K562 (cell line): ENCODE data around the gene CCDC97. TPM values are rescaled to one million over a fixed set of nuclear protein-coding genes. Genes with fewer than 3 reads are reported as not detected.

Source experiments
- ATF1 ChIP-seq, 2 experiments: fragments of 450-650 bp in 1 of 2; IDR thresholded peaks; 2 replicates each; pipeline ENCODE4 v1.6.1; 2016; ENCODE audit warnings: missing compliant biosample characterization in 1 of 2, missing genetic modification characterization in 1 of 2
- BRCA1 ChIP-seq, 2 experiments: fragments of 450-650 bp in 1 of 2; sonication (generic) in 1 of 2; formaldehyde crosslinking in 1 of 2; IDR thresholded peaks; 2 replicates each; pipeline versions ENCODE4 v1.5.0 to v1.6.1; 2017 to 2020; ENCODE audit warnings: mild to moderate bottlenecking in 1 of 2, missing genetic modification reagents in 1 of 2
- CBFB ChIP-seq: sonication (generic); formaldehyde crosslinking; IDR thresholded peaks from 2 replicates; pipeline ENCODE4 v1.4.0; 2020; ENCODE audit warnings: mild to moderate bottlenecking, missing genetic modification reagents
- CREB1 ChIP-seq, 2 experiments: sonication (generic) in 1 of 2; formaldehyde crosslinking in 1 of 2; IDR thresholded peaks; 2 replicates each; pipeline versions ENCODE4 v1.6.1 to v1.8.0; 2012 to 2022; ENCODE audit warnings: inconsistent platforms in 1 of 2, mild to moderate bottlenecking in 1 of 2, missing genetic modification reagents in 1 of 2, moderate library complexity in 1 of 2
- CREBBP ChIP-seq: IDR thresholded peaks from one replicate; pipeline ENCODE4 v1.6.1; 2012; ENCODE audit warnings: low read depth, mild to moderate bottlenecking, control low read depth, inconsistent platforms, low read length
- CREM ChIP-seq: IDR thresholded peaks from 2 replicates; pipeline ENCODE4 v1.6.1; 2014; ENCODE audit warnings: antibody characterized with exemption, low read depth
- ETS2 ChIP-seq: IDR thresholded peaks from 2 replicates; pipeline ENCODE4 v1.6.1; 2016; ENCODE audit warnings: borderline replicate concordance, missing genetic modification characterization, mild to moderate bottlenecking, moderate library complexity, missing compliant biosample characterization; ENCODE audit not compliant: poor library complexity, severe bottlenecking
- FOS ChIP-seq: IDR thresholded peaks from 3 replicates; pipeline ENCODE4 v1.6.1; 2011; ENCODE audit not compliant: insufficient read length; ENCODE audit errors: extremely low read depth
- GABPA ChIP-seq: fragments of 200-800 bp; sonication (Bioruptor generic); conservative IDR thresholded peaks from 2 replicates; pipeline ENCODE4 v1.6.1; 2016; ENCODE audit warnings: low read depth, missing genetic modification characterization, missing compliant biosample characterization
- GABPB1 ChIP-seq: sonication (generic); formaldehyde crosslinking; IDR thresholded peaks from 2 replicates; pipeline ENCODE4 v1.8.0; 2022; ENCODE audit warnings: mild to moderate bottlenecking, missing genetic modification reagents
- KDM2B ChIP-seq: fragments of 250-450 bp; sonication (Bioruptor Pico); IDR thresholded peaks from 2 replicates; pipeline ENCODE4 v1.8.0; 2021; ENCODE audit warnings: mild to moderate bottlenecking, moderate library complexity
- LEF1 ChIP-seq: fragments of 450-650 bp; IDR thresholded peaks from 2 replicates; pipeline ENCODE4 v1.6.1; 2016; ENCODE audit warnings: mild to moderate bottlenecking
- MAZ ChIP-seq, 2 experiments: fragments of 450-650 bp in 1 of 2; sonication (generic) in 1 of 2; formaldehyde crosslinking; IDR thresholded peaks in 1 of 2; conservative IDR thresholded peaks in 1 of 2; 2 replicates each; pipeline versions ENCODE4 v1.4.0 to v1.5.0; 2020; ENCODE audit warnings: mild to moderate bottlenecking in 1 of 2, missing genetic modification reagents in 1 of 2
- MBD2 ChIP-seq: sonication (generic); IDR thresholded peaks from 2 replicates; pipeline ENCODE4 v1.6.1; 2016; ENCODE audit warnings: low read depth, borderline replicate concordance
- NCOR1 ChIP-seq: fragments of 450-650 bp; IDR thresholded peaks from 2 replicates; pipeline ENCODE4 v1.6.1; 2016; ENCODE audit warnings: mild to moderate bottlenecking, moderate library complexity
- NFATC3 ChIP-seq: fragments of 450-650 bp; IDR thresholded peaks from 2 replicates; pipeline ENCODE4 v1.6.1; 2017; ENCODE audit warnings: mild to moderate bottlenecking
- PHF21A ChIP-seq: fragments of 450-650 bp; IDR thresholded peaks from 2 replicates; pipeline ENCODE4 v1.6.1; 2017; ENCODE audit warnings: low read depth, borderline replicate concordance
- PKNOX1 ChIP-seq: fragments of 450-650 bp; IDR thresholded peaks from 2 replicates; pipeline ENCODE4 v1.6.1; 2016
- POLR2H ChIP-seq: IDR thresholded peaks from 2 replicates; pipeline ENCODE4 v1.6.1; 2016; ENCODE audit warnings: missing genetic modification characterization, low read depth, mild to moderate bottlenecking, control low read depth, missing compliant biosample characterization, moderate library complexity
- RBM25 ChIP-seq: fragments of 200-400 bp; formaldehyde crosslinking; IDR thresholded peaks from 2 replicates; pipeline ENCODE4 v1.6.1; 2018; ENCODE audit warnings: low read length, low read depth, moderate library complexity; ENCODE audit not compliant: severe bottlenecking
- RFX1 ChIP-seq: fragments of 450-650 bp; IDR thresholded peaks from 2 replicates; pipeline ENCODE4 v1.6.1; 2016; ENCODE audit warnings: mild to moderate bottlenecking, moderate library complexity
- RHOXF2B ChIP-seq: fragments of 250-450 bp; sonication (Bioruptor Pico); conservative IDR thresholded peaks from 2 replicates; pipeline ENCODE4 v1.5.1; 2021
- TBP ChIP-seq: optimal IDR thresholded peaks from 2 replicates; pipeline ENCODE3; 2011; ENCODE audit warnings: low read depth, low read length, improper control_type of control experiment
- ZNF217 ChIP-seq: sonication (generic); formaldehyde crosslinking; IDR thresholded peaks from 2 replicates; pipeline ENCODE4 v1.8.0; 2022; ENCODE audit warnings: mild to moderate bottlenecking, missing genetic modification reagents
- ZNF24 ChIP-seq: fragments of 450-650 bp; IDR thresholded peaks from 2 replicates; pipeline ENCODE4 v1.6.1; 2016
- ZNF449 ChIP-seq: fragments of 250-450 bp; sonication (Bioruptor Pico); IDR thresholded peaks from 2 replicates; pipeline ENCODE4 v1.8.0; 2022; ENCODE audit warnings: moderate library complexity, mild to moderate bottlenecking, inconsistent platforms
- ZNF766 ChIP-seq: fragments of 200-800 bp; sonication (Bioruptor generic); conservative IDR thresholded peaks from 2 replicates; pipeline ENCODE4 v1.6.1; 2016; ENCODE audit warnings: missing genetic modification characterization, missing compliant biosample characterization
- ZNF785 ChIP-seq: fragments of 250-450 bp; sonication (Bioruptor Pico); IDR thresholded peaks from 2 replicates; pipeline ENCODE4 v1.4.0; 2020; ENCODE audit warnings: mild to moderate bottlenecking
- polyA plus RNA-seq, 8 experiments: library from polyadenylated mRNA; depleted of rRNA in 4 of 8; stranded (reverse) in 5 of 8; unstranded in 3 of 8; fragments of >200 nt; fragmentation: Nextera tagmentation in 2 of 8; fragmentation: Illumina TruSeq in 1 of 8; extraction: Ambion mirVana in 2 of 8; extraction: Trizol in 1 of 8; gene quantifications; 2 replicates each; pipeline versions ENCODE4 v1.2.1 to v1.2.3, GENCODE V29; 2011 to 2014; ENCODE audit warnings: inconsistent platforms in 1 of 8, missing spikeins in 1 of 8
- total RNA-seq, 7 experiments: library from RNA; depleted of rRNA in 6 of 7; stranded (reverse); fragments of >200 nt in 6 of 7; fragmentation: Illumina TruSeq in 2 of 7; extraction: Trizol in 2 of 7; gene quantifications; 2 replicates each; pipeline versions ENCODE4 v1.2.1 to v1.2.3, GENCODE V29; 2011 to 2021; ENCODE audit warnings: low replicate concordance in 1 of 7

Gene CCDC97
- total and polyA plus RNA-seq, 9 of the 15 experiments (the other 6 are each of a cell fraction or from before 2014, with no cell fraction given) = 0.60 to 16.5 (median 7.0) TPM

- peak; percentile 93 for TF ChIP-seq PKNOX1
- TF ChIP-seq NCOR1 = peak; percentile 24; the same call in 1 of the 2 replicates
- peak; percentile 66; the same call in 1 of the 2 replicates for TF ChIP-seq POLR2H (tag)
- no peak for TF ChIP-seq RHOXF2B (CRISPR knock-in tag)
- TF ChIP-seq ZNF766 (CRISPR knock-in tag) = peak; percentile 66
- peak; percentile 70 for TF ChIP-seq TBP
- TF ChIP-seq MAZ (CRISPR knock-in tag; conservative IDR thresholded peaks at IDR 0.05 in 1 of 2, IDR thresholded peaks at IDR 0.05 in 1 of 2) = peak; percentile 99
- TF ChIP-seq GABPA = peak; percentile 95
- TF ChIP-seq MBD2 = peak; percentile 99
- TF ChIP-seq PHF21A = peak; percentile 62; the same call in 1 of the 2 replicates
- peak; percentile 98 for TF ChIP-seq RBM25
- TF ChIP-seq NFATC3 = no peak
- no peak for TF ChIP-seq RFX1
- peak; percentile 89 for TF ChIP-seq LEF1
- TF ChIP-seq ETS2 = no peak
- TF ChIP-seq GABPB1 (CRISPR knock-in tag) = peak; percentile 74
- no peak for TF ChIP-seq BRCA1 (IDR thresholded peaks at IDR 0.05)
- TF ChIP-seq BRCA1 (CRISPR knock-in tag; IDR thresholded peaks at IDR 0.05) = no peak
- TF ChIP-seq CREM = peak; percentile 92
- no peak for TF ChIP-seq ZNF217 (CRISPR knock-in tag)
- TF ChIP-seq ZNF24 = peak; percentile 55; the same call in 1 of the 2 replicates
- TF ChIP-seq CBFB (CRISPR knock-in tag) = no peak
- no peak for TF ChIP-seq ZNF449 (CRISPR knock-in tag)
- no peak for TF ChIP-seq ZNF785 (CRISPR knock-in tag)
- TF ChIP-seq CREBBP = no peak
- TF ChIP-seq FOS = peak; percentile 97
- TF ChIP-seq ATF1 (CRISPR knock-in tag; IDR thresholded peaks at IDR 0.05) = peak; percentile 42
- peak; percentile 98 for TF ChIP-seq ATF1 (tag; IDR thresholded peaks at IDR 0.05)
- TF ChIP-seq KDM2B = no peak
- peak; percentile 82 for TF ChIP-seq CREB1 (IDR thresholded peaks at IDR 0.05)
- peak; percentile 90 for TF ChIP-seq CREB1 (CRISPR knock-in tag; IDR thresholded peaks at IDR 0.05)
These were observed 46.0 kb upstream of the CCDC97 start, which contains the start of gene HNRNPUL1 (continued) for GRCh38 chr19:41263850-41264580.
